MCF 10A (cell line): ENCODE measurements around the gene SPON1. TPM values are rescaled to one million over a fixed set of nuclear protein-coding genes. Genes with fewer than 3 reads are reported as not detected.

Experiments
- BruUV-seq: library from RNA; stranded (reverse); fragments of 400-500 nt; replicated peaks from 2 replicates; lab custom pipeline; 2021; lab: Mats Ljungman, UMichigan
- CTCF ChIA-PET: fragments of 300-600 bp; sonication (Branson Sonifier 250); formaldehyde crosslinking; extraction: SDS; loops from one replicate; lab custom pipeline; 2021; ENCODE audit warnings: antibody characterized with exemption, inconsistent platforms; lab: Yijun Ruan, JAX
- POLR2A ChIA-PET: fragments of 300-600, 350-650 bp; sonication (Branson Sonifier 250); formaldehyde crosslinking; extraction: SDS; loops from one replicate; lab custom pipeline; 2020; ENCODE audit warnings: antibody characterized with exemption, inconsistent platforms; lab: Yijun Ruan, JAX
- DNase-seq: peaks from one replicate; pipeline ENCODE4 v3.0.0-alpha.2; 2018; ENCODE audit not compliant: unreplicated experiment
- H3K27ac Mint-ChIP-seq: one replicate; pipeline ENCODE4 v1.8.0; 2022; ENCODE audit warnings: mild to moderate bottlenecking, low read depth, mixed read lengths; ENCODE audit not compliant: unreplicated experiment
- H3K27me3 Mint-ChIP-seq: one replicate; pipeline ENCODE4 v1.8.0; 2022; ENCODE audit warnings: mixed read lengths; ENCODE audit not compliant: insufficient read depth, unreplicated experiment
- H3K36me3 Mint-ChIP-seq: one replicate; pipeline ENCODE4 v1.8.0; 2022; ENCODE audit warnings: mild to moderate bottlenecking, moderate library complexity, mixed read lengths; ENCODE audit not compliant: insufficient read depth, unreplicated experiment
- H3K4me1 Mint-ChIP-seq: one replicate; pipeline ENCODE4 v1.8.0; 2022; ENCODE audit warnings: mixed read lengths; ENCODE audit not compliant: insufficient read depth, unreplicated experiment
- H3K4me3 Mint-ChIP-seq: one replicate; pipeline ENCODE4 v1.8.0; 2022; ENCODE audit warnings: mild to moderate bottlenecking, moderate library complexity, mixed read lengths; ENCODE audit not compliant: unreplicated experiment
- H3K9me3 Mint-ChIP-seq: one replicate; pipeline ENCODE4 v1.8.0; 2022; ENCODE audit warnings: mixed read lengths; ENCODE audit not compliant: unreplicated experiment
- intact Hi-C: fragments of 100-400 bp; cut with micrococcal nuclease; formaldehyde crosslinking; loops from 2 replicates; pipeline ENCODE4 v1.14.1; 2022
- total RNA-seq: library from RNA; stranded (reverse); gene quantifications from 2 replicates; pipeline ENCODE4 v1.2.3, GENCODE V29; 2022
- TF ChIP-seq, protein P1 (sequence below): fragments of 200-600 bp; IDR thresholded peaks from one replicate; pipeline ENCODE4 v1.8.0; 2022; ENCODE audit warnings: antibody characterized with exemption, mild to moderate bottlenecking; ENCODE audit not compliant: unreplicated experiment

SPON1 gene
- total RNA-seq, 1 experiment from 2014 or later: not detected

DNA sequence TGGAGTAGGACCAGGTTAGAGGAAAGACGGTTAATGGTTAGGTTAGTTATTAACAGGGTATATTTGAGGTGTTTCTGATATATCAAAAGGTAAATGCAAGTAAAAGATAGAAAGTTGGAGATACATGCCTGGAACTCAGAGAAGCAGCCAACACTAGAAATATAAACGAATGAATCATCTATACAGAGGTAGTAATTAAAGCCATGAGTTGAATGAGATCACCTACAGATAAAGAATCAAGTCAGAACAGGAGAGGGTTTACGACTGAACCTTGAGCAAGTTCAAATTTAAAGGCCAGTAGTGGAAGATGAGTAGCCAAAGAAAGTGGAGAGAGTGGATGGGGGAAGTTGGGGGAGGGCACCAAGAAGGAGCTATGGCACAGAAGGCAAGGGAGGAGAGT, 73.9 kb downstream of the SPON1 start:
- peak; percentile 22 for DNase-seq
- CTCF ChIA-PET: interaction anchor here (0.6 to 0.9 kb wide), 3 partner anchors 72 to 460 kb away, joined by 3 read pairs; no protein-coding TSS in a partner anchor
- intact Hi-C loops: no loop called here

DNA sequence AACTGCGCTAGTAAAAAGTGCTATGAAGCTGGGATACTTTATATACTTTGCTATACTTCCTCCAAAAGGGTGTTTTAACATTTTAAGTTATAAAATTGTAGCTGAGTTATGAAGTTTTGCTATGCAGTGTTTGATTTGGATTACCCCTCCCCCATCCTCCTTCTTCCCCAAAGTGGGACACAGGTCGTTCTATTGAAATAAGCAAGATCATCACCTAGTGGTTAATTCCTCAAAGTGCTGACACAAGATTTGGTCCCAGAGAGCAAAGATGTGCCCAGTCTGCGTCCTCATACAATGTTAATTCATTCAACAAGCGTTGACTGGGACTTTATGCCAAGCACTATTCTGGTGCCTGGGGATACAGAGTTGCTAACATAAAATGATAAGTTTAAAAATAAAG, 78.5 kb downstream of the SPON1 start:
- TF ChIP-seq, protein P1, sequence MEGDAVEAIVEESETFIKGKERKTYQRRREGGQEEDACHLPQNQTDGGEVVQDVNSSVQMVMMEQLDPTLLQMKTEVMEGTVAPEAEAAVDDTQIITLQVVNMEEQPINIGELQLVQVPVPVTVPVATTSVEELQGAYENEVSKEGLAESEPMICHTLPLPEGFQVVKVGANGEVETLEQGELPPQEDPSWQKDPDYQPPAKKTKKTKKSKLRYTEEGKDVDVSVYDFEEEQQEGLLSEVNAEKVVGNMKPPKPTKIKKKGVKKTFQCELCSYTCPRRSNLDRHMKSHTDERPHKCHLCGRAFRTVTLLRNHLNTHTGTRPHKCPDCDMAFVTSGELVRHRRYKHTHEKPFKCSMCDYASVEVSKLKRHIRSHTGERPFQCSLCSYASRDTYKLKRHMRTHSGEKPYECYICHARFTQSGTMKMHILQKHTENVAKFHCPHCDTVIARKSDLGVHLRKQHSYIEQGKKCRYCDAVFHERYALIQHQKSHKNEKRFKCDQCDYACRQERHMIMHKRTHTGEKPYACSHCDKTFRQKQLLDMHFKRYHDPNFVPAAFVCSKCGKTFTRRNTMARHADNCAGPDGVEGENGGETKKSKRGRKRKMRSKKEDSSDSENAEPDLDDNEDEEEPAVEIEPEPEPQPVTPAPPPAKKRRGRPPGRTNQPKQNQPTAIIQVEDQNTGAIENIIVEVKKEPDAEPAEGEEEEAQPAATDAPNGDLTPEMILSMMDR: no peak
- no TSS peak for BruUV-seq
- Mint-ChIP-seq H3K4me3 (no peak overlapping the region), H3K4me1 (no peaks in the 10 kb centered on the region), H3K36me3 (no peaks in the 10 kb centered on the region), H3K27ac (no peak overlapping the region), H3K9me3 (no peaks in the 10 kb centered on the region), H3K27me3 (peaks cover 35% of the 10 kb centered on the region)
- CTCF ChIA-PET: interaction anchor here (0.7 to 2.5 kb wide), 8 partner anchors 11 to 264 kb away, joined by 3 to 6 read pairs (median 3); no protein-coding TSS in a partner anchor
- intact Hi-C loops: loop anchor here (1.0 to 5.0 kb wide), 2 partner anchors 85 to 269 kb away; no protein-coding TSS in a partner anchor
- peak; percentile 33 for DNase-seq
- POLR2A ChIA-PET: no interaction called here

More for the DNA sequence above, 73.9 kb downstream of the SPON1 start:
- no TSS peak for BruUV-seq
- H3K4me3 Mint-ChIP-seq: no peak overlapping the region
- H3K36me3 Mint-ChIP-seq: no peaks in the 10 kb centered on the region
- peaks cover 24% of the 10 kb centered on the region for H3K27me3 Mint-ChIP-seq
- TF ChIP-seq, protein P1: no peak
- POLR2A ChIA-PET: interaction anchor here (0.6 to 1.0 kb wide), 4 partner anchors 9 to 1013 kb away, joined by 3 read pairs; no protein-coding TSS in a partner anchor
- no peak overlapping the region for H3K27ac Mint-ChIP-seq
- no peaks in the 10 kb centered on the region for H3K4me1 Mint-ChIP-seq
- no peaks in the 10 kb centered on the region for H3K9me3 Mint-ChIP-seq

DNA sequence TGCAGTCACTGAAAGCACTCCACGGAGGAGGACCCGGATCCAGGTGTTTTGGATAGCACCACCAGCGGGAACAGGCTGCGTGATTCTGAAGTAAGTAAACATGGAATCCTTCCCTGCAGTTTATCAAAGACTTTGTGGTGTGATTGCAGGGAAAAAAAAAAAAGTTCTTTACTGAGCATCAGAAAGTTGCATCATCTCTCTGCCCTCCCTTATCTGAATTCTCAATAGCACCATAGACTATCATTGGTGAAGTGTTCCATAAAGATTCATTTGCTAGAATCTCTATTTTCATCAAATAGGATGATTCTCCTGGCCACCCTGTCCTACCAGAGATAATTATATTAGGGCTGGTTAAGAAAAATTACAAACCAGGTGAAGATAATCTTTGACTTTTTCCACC, 79.0 kb downstream of the SPON1 start:
- POLR2A ChIA-PET: interaction anchor here (0.6 kb wide), 1 partner anchor 15 kb away, joined by 3 read pairs; no protein-coding TSS in a partner anchor
- H3K27ac Mint-ChIP-seq: no peak overlapping the region
- no peaks in the 10 kb centered on the region for H3K4me1 Mint-ChIP-seq
- intact Hi-C loops: loop anchor here (1.0 to 5.0 kb wide), 2 partner anchors 85 to 269 kb away; no protein-coding TSS in a partner anchor
- H3K36me3 Mint-ChIP-seq: no peaks in the 10 kb centered on the region
- CTCF ChIA-PET: interaction anchor here (0.7 to 2.5 kb wide), 6 partner anchors 11 to 171 kb away, joined by 3 to 6 read pairs (median 3); no protein-coding TSS in a partner anchor
- BruUV-seq: no TSS peak
- TF ChIP-seq, protein P1: no peak
- H3K9me3 Mint-ChIP-seq: no peaks in the 10 kb centered on the region
- DNase-seq: no peak
- H3K27me3 Mint-ChIP-seq: peaks cover 40% of the 10 kb centered on the region
- no peak overlapping the region for H3K4me3 Mint-ChIP-seq

DNA sequence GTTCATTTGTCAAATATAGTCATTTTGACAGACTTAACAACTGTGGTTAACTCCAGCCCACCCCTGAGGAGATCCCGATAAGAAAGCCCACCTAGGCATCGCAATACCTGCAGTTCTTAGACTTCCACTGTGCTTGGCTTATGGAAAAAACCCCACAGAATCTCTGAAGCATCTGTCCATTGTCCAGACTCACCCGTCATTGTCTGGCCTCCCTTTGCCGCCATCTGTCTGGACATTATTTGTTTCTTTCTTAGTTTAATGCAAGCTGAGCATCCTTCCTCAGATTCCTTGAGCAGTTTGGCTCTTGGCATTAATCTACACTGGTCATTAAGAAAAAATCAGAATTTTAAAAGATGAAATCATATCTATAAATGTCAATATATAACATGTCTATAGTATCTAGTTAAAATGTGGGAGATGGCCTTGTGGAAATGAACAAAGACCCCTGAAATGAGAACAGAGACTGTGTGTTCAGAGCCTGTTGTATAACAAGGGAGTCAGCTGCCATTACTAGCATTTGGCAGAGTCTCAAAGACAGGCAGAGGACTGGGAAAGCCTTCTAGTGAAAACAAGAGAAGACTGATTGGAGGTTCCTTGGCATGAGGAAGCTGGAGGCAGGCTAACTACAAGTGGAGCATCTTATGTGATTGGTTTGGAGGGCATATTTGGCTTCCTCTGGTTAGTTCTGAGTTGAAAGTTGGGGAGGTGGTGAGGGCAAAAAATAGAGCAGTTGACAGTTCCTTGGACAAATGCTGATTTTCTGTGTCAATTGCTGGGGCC, 80.4 kb downstream of the SPON1 start:
- no peak for DNase-seq
- Mint-ChIP-seq H3K27me3 (peaks cover 53% of the 10 kb centered on the region), H3K36me3 (no peaks in the 10 kb centered on the region), H3K27ac (no peak overlapping the region), H3K9me3 (no peaks in the 10 kb centered on the region), H3K4me3 (no peak overlapping the region), H3K4me1 (no peaks in the 10 kb centered on the region)
- CTCF ChIA-PET: interaction anchor here (1.2 kb wide), 1 partner anchor 14 kb away, joined by 3 read pairs; no protein-coding TSS in a partner anchor
- POLR2A ChIA-PET: interaction anchor here (1.1 kb wide), 1 partner anchor 9 kb away, joined by 5 read pairs; no protein-coding TSS in a partner anchor
- TF ChIP-seq, protein P1: no peak
- no TSS peak for BruUV-seq
- intact Hi-C loops: loop anchor here (5.0 kb wide), 1 partner anchor 271 kb away; no protein-coding TSS in a partner anchor
